SK-N-SH treated with all-trans-retinoic acid at 6 μM for 48 hours (cell line): ENCODE data around the gene FBXO42.

Source experiments
- ATAC-seq: fragments of 200-7000 bp; cut with Tn5 transposase; 3 replicates; pipeline ENCODE4 v1.9.1; 2020; ENCODE audit warnings: mild to moderate bottlenecking, moderate library complexity
- ARNTL ChIP-seq: fragments of 450-650 bp; formaldehyde crosslinking; IDR thresholded peaks from 2 replicates; pipeline ENCODE4 v1.5.0; 2020; ENCODE audit warnings: low read depth, mild to moderate bottlenecking, moderate library complexity, borderline replicate concordance
- BACH2 ChIP-seq: fragments of 250-450 bp; sonication (Bioruptor Pico); IDR thresholded peaks from 2 replicates; pipeline ENCODE4 v1.9.0; 2021; ENCODE audit warnings: mild to moderate bottlenecking, borderline replicate concordance
- CSDC2 ChIP-seq: fragments of 250-450 bp; sonication (Bioruptor Pico); IDR thresholded peaks from 2 replicates; pipeline ENCODE4 v1.5.0; 2020; ENCODE audit warnings: mild to moderate bottlenecking, moderate library complexity
- CSRNP3 ChIP-seq: fragments of 250-450 bp; sonication (Bioruptor Pico); IDR thresholded peaks from 2 replicates; pipeline ENCODE4 v1.5.1; 2021; ENCODE audit warnings: mild to moderate bottlenecking, moderate library complexity
- ESRRG ChIP-seq: fragments of 250-450 bp; sonication (Bioruptor Pico); IDR thresholded peaks from 2 replicates; pipeline ENCODE4 v1.6.1; 2021; ENCODE audit warnings: mild to moderate bottlenecking
- GLIS3 ChIP-seq: fragments of 250-450 bp; sonication (Bioruptor Pico); IDR thresholded peaks from 2 replicates; pipeline ENCODE4 v1.5.0; 2020; ENCODE audit warnings: mild to moderate bottlenecking, moderate library complexity
- ISL1 ChIP-seq: fragments of 250-450 bp; sonication (Bioruptor Pico); IDR thresholded peaks from 2 replicates; pipeline ENCODE4 v2.1.2; 2022; ENCODE audit warnings: mild to moderate bottlenecking, moderate library complexity
- POU6F1 ChIP-seq: fragments of 250-450 bp; sonication (Bioruptor Pico); IDR thresholded peaks from 2 replicates; pipeline ENCODE4 v1.8.0; 2021; ENCODE audit warnings: low read depth, mild to moderate bottlenecking, moderate library complexity, borderline replicate concordance
- PPARA ChIP-seq: fragments of 250-450 bp; sonication (Bioruptor Pico); IDR thresholded peaks from 2 replicates; pipeline ENCODE4 v1.5.0; 2020; ENCODE audit warnings: mild to moderate bottlenecking, borderline replicate concordance
- RARB ChIP-seq: fragments of 250-450 bp; sonication (Bioruptor Pico); IDR thresholded peaks from 2 replicates; pipeline ENCODE4 v1.8.0; 2021; ENCODE audit warnings: mild to moderate bottlenecking, moderate library complexity
- SNAI2 ChIP-seq: fragments of 250-450 bp; sonication (Bioruptor Pico); IDR thresholded peaks from 2 replicates; pipeline ENCODE4 v1.5.0; 2020; ENCODE audit warnings: mild to moderate bottlenecking, moderate library complexity
- TOX ChIP-seq: fragments of 250-450 bp; sonication (Bioruptor Pico); IDR thresholded peaks from 2 replicates; pipeline ENCODE4 v1.8.0; 2021; ENCODE audit warnings: mild to moderate bottlenecking, moderate library complexity, borderline replicate concordance
- ZC3H10 ChIP-seq: fragments of 250-450 bp; sonication (Bioruptor Pico); IDR thresholded peaks from 2 replicates; pipeline ENCODE4 v1.5.1; 2021; ENCODE audit warnings: mild to moderate bottlenecking, moderate library complexity
- ZFP30 ChIP-seq: fragments of 450-650 bp; formaldehyde crosslinking; IDR thresholded peaks from 2 replicates; pipeline ENCODE4 v1.5.0; 2022; ENCODE audit warnings: mild to moderate bottlenecking, moderate library complexity
- ZNF565 ChIP-seq: fragments of 450-650 bp; formaldehyde crosslinking; conservative IDR thresholded peaks from 2 replicates; pipeline ENCODE4 v1.5.0; 2020; ENCODE audit warnings: low read depth, mild to moderate bottlenecking, moderate library complexity
- ZNF70 ChIP-seq: fragments of 450-650 bp; formaldehyde crosslinking; IDR thresholded peaks from 2 replicates; pipeline ENCODE4 v1.5.0; 2020; ENCODE audit warnings: mild to moderate bottlenecking, moderate library complexity
- ZNF8 ChIP-seq: fragments of 450-650 bp; formaldehyde crosslinking; IDR thresholded peaks from 2 replicates; pipeline ENCODE4 v1.5.0; 2020; ENCODE audit warnings: mild to moderate bottlenecking, moderate library complexity
- TF ChIP-seq, protein P1 (sequence below): fragments of 250-450 bp; sonication (Bioruptor Pico); IDR thresholded peaks from 2 replicates; pipeline ENCODE4 v1.5.0; 2020; ENCODE audit warnings: mild to moderate bottlenecking, moderate library complexity
- TF ChIP-seq, protein P2 (sequence below): fragments of 250-450 bp; sonication (Bioruptor Pico); IDR thresholded peaks from 2 replicates; pipeline ENCODE4 v1.5.1; 2020; ENCODE audit warnings: low read depth, mild to moderate bottlenecking, moderate library complexity
- TF ChIP-seq, protein P3 (sequence below): fragments of 250-450 bp; sonication (Bioruptor Pico); IDR thresholded peaks from 2 replicates; pipeline ENCODE4 v1.8.0; 2020; ENCODE audit warnings: mild to moderate bottlenecking, moderate library complexity, borderline replicate concordance

The FBXO42 gene

GRCh38 chr1:16237343-16237830, 114.9 kb downstream of the FBXO42 start:
- TF ChIP-seq, protein P1, sequence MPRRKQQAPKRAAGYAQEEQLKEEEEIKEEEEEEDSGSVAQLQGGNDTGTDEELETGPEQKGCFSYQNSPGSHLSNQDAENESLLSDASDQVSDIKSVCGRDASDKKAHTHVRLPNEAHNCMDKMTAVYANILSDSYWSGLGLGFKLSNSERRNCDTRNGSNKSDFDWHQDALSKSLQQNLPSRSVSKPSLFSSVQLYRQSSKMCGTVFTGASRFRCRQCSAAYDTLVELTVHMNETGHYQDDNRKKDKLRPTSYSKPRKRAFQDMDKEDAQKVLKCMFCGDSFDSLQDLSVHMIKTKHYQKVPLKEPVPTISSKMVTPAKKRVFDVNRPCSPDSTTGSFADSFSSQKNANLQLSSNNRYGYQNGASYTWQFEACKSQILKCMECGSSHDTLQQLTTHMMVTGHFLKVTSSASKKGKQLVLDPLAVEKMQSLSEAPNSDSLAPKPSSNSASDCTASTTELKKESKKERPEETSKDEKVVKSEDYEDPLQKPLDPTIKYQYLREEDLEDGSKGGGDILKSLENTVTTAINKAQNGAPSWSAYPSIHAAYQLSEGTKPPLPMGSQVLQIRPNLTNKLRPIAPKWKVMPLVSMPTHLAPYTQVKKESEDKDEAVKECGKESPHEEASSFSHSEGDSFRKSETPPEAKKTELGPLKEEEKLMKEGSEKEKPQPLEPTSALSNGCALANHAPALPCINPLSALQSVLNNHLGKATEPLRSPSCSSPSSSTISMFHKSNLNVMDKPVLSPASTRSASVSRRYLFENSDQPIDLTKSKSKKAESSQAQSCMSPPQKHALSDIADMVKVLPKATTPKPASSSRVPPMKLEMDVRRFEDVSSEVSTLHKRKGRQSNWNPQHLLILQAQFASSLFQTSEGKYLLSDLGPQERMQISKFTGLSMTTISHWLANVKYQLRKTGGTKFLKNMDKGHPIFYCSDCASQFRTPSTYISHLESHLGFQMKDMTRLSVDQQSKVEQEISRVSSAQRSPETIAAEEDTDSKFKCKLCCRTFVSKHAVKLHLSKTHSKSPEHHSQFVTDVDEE (CRISPR knock-in tag), result no peak
- TF ChIP-seq SNAI2 (CRISPR knock-in tag) (no peak), RARB (CRISPR knock-in tag) (no peak), CSDC2 (CRISPR knock-in tag) (no peak), ISL1 (CRISPR knock-in tag) (no peak), ESRRG (CRISPR knock-in tag) (no peak), TOX (CRISPR knock-in tag) (no peak), BACH2 (no peak), POU6F1 (CRISPR knock-in tag) (no peak), ZNF70 (no peak), ZFP30 (no peak), ZNF565 (CRISPR knock-in tag) (no peak), CSRNP3 (CRISPR knock-in tag) (no peak), ZNF8 (CRISPR knock-in tag) (no peak), GLIS3 (CRISPR knock-in tag) (no peak)
- TF ChIP-seq, protein P2, sequence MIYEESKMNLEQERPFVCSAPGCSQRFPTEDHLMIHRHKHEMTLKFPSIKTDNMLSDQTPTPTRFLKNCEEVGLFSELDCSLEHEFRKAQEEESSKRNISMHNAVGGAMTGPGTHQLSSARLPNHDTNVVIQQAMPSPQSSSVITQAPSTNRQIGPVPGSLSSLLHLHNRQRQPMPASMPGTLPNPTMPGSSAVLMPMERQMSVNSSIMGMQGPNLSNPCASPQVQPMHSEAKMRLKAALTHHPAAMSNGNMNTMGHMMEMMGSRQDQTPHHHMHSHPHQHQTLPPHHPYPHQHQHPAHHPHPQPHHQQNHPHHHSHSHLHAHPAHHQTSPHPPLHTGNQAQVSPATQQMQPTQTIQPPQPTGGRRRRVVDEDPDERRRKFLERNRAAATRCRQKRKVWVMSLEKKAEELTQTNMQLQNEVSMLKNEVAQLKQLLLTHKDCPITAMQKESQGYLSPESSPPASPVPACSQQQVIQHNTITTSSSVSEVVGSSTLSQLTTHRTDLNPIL, result no peak
- TF ChIP-seq, protein P3, sequence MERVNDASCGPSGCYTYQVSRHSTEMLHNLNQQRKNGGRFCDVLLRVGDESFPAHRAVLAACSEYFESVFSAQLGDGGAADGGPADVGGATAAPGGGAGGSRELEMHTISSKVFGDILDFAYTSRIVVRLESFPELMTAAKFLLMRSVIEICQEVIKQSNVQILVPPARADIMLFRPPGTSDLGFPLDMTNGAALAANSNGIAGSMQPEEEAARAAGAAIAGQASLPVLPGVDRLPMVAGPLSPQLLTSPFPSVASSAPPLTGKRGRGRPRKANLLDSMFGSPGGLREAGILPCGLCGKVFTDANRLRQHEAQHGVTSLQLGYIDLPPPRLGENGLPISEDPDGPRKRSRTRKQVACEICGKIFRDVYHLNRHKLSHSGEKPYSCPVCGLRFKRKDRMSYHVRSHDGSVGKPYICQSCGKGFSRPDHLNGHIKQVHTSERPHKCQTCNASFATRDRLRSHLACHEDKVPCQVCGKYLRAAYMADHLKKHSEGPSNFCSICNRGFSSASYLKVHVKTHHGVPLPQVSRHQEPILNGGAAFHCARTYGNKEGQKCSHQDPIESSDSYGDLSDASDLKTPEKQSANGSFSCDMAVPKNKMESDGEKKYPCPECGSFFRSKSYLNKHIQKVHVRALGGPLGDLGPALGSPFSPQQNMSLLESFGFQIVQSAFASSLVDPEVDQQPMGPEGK (CRISPR knock-in tag), result no peak
- ATAC-seq, result no peak; the same call in 2 of the 3 replicates

DNA sequence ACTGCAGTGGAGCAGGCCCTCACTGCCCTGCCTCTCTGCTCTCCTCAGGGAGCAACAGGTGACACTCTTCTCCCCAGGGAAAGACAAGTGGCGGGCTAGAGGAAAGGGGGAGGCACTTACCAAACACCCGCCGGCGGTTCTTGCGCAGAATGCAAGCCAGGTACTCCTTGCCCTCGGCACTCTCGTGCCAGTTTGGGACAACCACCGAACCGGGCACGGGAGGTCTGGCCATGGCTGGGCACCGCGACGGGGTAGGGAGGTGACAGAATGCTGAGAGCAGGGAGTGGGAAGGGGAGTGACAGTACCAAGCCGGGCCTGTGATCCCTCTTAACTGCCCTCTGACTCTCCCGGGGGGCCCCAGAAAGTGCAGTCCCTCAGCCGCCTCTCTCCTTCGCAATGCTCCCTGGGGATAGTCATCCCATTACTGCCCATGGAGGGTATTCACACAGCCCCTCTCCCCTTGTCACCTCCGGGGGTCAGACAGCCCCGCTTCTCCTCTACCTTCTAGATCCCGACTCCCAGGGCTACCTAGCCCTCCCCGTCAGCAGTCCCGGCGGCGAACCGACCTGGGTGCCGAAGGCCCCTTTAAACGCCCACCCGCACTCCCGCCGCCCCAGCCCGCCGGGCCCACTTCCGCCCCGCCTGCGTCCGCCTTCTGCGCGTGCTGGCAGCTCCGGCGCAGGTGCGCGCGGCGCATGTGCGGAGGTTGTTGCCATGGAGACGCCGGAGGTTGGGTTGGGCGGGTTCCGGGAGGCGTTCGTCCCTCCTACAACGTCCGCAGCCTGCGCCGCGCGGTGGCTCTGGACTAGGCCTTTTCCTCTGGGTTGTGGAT, 115.6 kb downstream of the FBXO42 start, which contains the start of gene CPLANE2:
CPLANE2 (minus strand) TSS at position 673 of the 832 bp plus-strand sequence; CDS start at position 232, 441 bp downstream.
- TF ChIP-seq GLIS3 (CRISPR knock-in tag), result no peak
- no peak for TF ChIP-seq TOX (CRISPR knock-in tag)
- TF ChIP-seq BACH2, result no peak
- TF ChIP-seq ISL1 (CRISPR knock-in tag), result no peak
- TF ChIP-seq, protein P1 (CRISPR knock-in tag), result no peak
- no peak for TF ChIP-seq ZNF565 (CRISPR knock-in tag)
- no peak for TF ChIP-seq CSDC2 (CRISPR knock-in tag)
- TF ChIP-seq ZC3H10 (CRISPR knock-in tag), result no peak
- no peak for TF ChIP-seq ZNF70
- no peak for TF ChIP-seq ARNTL (CRISPR knock-in tag)
- TF ChIP-seq PPARA (CRISPR knock-in tag), result no peak
- no peak for TF ChIP-seq ZFP30
- no peak for TF ChIP-seq RARB (CRISPR knock-in tag)
- TF ChIP-seq ESRRG (CRISPR knock-in tag), result no peak
- peak; percentile 91 for ATAC-seq
